HCT116 (cell line): ENCODE data around the gene KIAA1671. TPM values are rescaled to one million over a fixed set of nuclear protein-coding genes. Genes with fewer than 3 reads are reported as not detected.
"Not testable (repeated sequence)": the region's sequence is repeated elsewhere in the genome, so short reads cannot be mapped to it uniquely, and the experiment has no call there.

Source experiments
- ATAC-seq: fragments of 200-7000 bp; cut with Tn5 transposase; 2 replicates; pipeline ENCODE4 v1.9.1; 2020; ENCODE audit warnings: mild to moderate bottlenecking, moderate library complexity
- BruUV-seq: library from RNA; stranded (reverse); fragments of 400-500 nt; replicated peaks from 2 replicates; lab custom pipeline; 2021; lab: Mats Ljungman, UMichigan
- CTCF ChIA-PET: fragments of 300-600 bp; sonication (Branson Sonifier 250); formaldehyde crosslinking; loops from one replicate; lab custom pipeline; 2021; ENCODE audit warnings: antibody characterized with exemption; lab: Charles Lee
- POLR2A ChIA-PET: fragments of 300-600, 350-600 bp; sonication (Branson Sonifier 250); formaldehyde crosslinking; loops from one replicate; lab custom pipeline; 2021; ENCODE audit warnings: antibody characterized with exemption; lab: Charles Lee
- RAD21 ChIA-PET, 2 experiments: fragments of 300-600 bp; sonication (Branson Sonifier 250); formaldehyde crosslinking; loops; one replicate each; lab custom pipeline; 2023; ENCODE audit warnings: low total read pairs in 2 of 2; ENCODE audit not compliant: uncharacterized antibody in 2 of 2, unreplicated experiment in 2 of 2, low non-redundant PET in 1 of 2; lab: Charles Lee
- DNase-seq: peaks from one replicate; pipeline ENCODE4 v3.0.0-alpha.2; 2010; ENCODE audit warnings: low read depth, low spot score
- H2AFZ ChIP-seq: fragments of 200-600 bp; shearing (Covaris generic), sonication (generic); 2 replicates; pipeline ENCODE4 v1.6.1; 2017; ENCODE audit warnings: low read depth, mixed run types, mixed read lengths, antibody characterized with exemption, low read length; ENCODE audit not compliant: poor library complexity, severe bottlenecking
- H3K27ac ChIP-seq: 2 replicates; pipeline ENCODE4 v1.5.1; 2012; ENCODE audit warnings: low read depth, low read length
- H3K27me3 ChIP-seq: fragments of 200-600 bp; sonication (generic); 2 replicates; pipeline ENCODE4 v1.6.1; 2016; ENCODE audit warnings: mixed run types, low read length, mixed read lengths; ENCODE audit not compliant: insufficient read depth
- H3K36me3 ChIP-seq, 2 experiments: fragments of 200-500 bp in 1 of 2; fragments of 200-600 bp in 1 of 2; sonication (Bioruptor generic) in 1 of 2; sonication (generic) in 1 of 2; 2 replicates each; pipeline versions ENCODE4 v1.5.1 to v1.6.1; 2014 to 2016; ENCODE audit warnings: low read length in 2 of 2, inconsistent platforms in 1 of 2, mixed read lengths in 1 of 2, mixed run types in 1 of 2; ENCODE audit not compliant: insufficient read depth in 2 of 2, control insufficient read depth in 1 of 2
- H3K4me1 ChIP-seq, 2 experiments: fragments of 200-600 bp in 1 of 2; sonication (generic) in 1 of 2; 2 replicates each; pipeline versions ENCODE4 v1.5.1 to v1.6.1; 2012 to 2017; ENCODE audit warnings: low read length in 2 of 2, inconsistent platforms in 1 of 2, mild to moderate bottlenecking in 1 of 2, mixed read lengths in 1 of 2, mixed run types in 1 of 2, moderate library complexity in 1 of 2; ENCODE audit not compliant: insufficient read depth in 2 of 2, control insufficient read depth in 1 of 2
- H3K4me2 ChIP-seq: fragments of 200-600 bp; sonication (generic); 2 replicates; pipeline ENCODE4 v1.6.1; 2017; ENCODE audit warnings: mixed run types, low read length, mixed read lengths
- H3K4me3 ChIP-seq, 2 experiments: fragments of 200-600 bp in 1 of 2; sonication (generic) in 1 of 2; replicated peaks in 1 of 2; 2 replicates each; pipeline ENCODE4 v1.5.1; 2011 to 2016; ENCODE audit warnings: low read length in 2 of 2, control low read depth in 1 of 2, low read depth in 1 of 2, mild to moderate bottlenecking in 1 of 2, mixed read lengths in 1 of 2, mixed run types in 1 of 2
- H3K79me2 ChIP-seq: fragments of 200-600 bp; sonication (generic); 2 replicates; pipeline ENCODE4 v1.6.1; 2017; ENCODE audit warnings: mild to moderate bottlenecking, mixed run types, low read length, moderate library complexity, mixed read lengths; ENCODE audit not compliant: insufficient read depth
- H3K9ac ChIP-seq: fragments of 200-600 bp; sonication (generic); 2 replicates; pipeline ENCODE4 v1.6.1; 2016; ENCODE audit warnings: low read length, mixed read lengths
- H3K9me2 ChIP-seq: fragments of 200-600 bp; sonication (generic), shearing (Covaris generic); 2 replicates; pipeline ENCODE4 v1.6.1; 2017; ENCODE audit warnings: mixed run types, mild to moderate bottlenecking, moderate library complexity; ENCODE audit not compliant: insufficient read depth
- H3K9me3 ChIP-seq, 2 experiments: fragments of 200-500 bp in 1 of 2; fragments of 200-600 bp in 1 of 2; sonication (Bioruptor generic) in 1 of 2; sonication (generic) in 1 of 2; 2 replicates each; pipeline ENCODE4 v1.6.1; 2014 to 2017; ENCODE audit warnings: low read length in 2 of 2, mixed read lengths in 2 of 2, inconsistent platforms in 1 of 2, low read depth in 1 of 2, mild to moderate bottlenecking in 1 of 2, mixed run types in 1 of 2, moderate library complexity in 1 of 2; ENCODE audit not compliant: control insufficient read depth in 1 of 2, insufficient read depth in 1 of 2
- H4K20me1 ChIP-seq: fragments of 200-600 bp; sonication (generic), shearing (Covaris generic); 2 replicates; pipeline ENCODE4 v1.6.1; 2017; ENCODE audit warnings: mixed run types, mild to moderate bottlenecking, moderate library complexity; ENCODE audit not compliant: insufficient read depth
- CBX3 ChIP-seq: IDR thresholded peaks from 2 replicates; pipeline ENCODE4 v1.6.1; 2012; ENCODE audit warnings: low read depth
- EZH2phosphoT487 ChIP-seq: fragments of 200-600 bp; IDR thresholded peaks from 2 replicates; pipeline ENCODE4 v1.6.1; 2018; ENCODE audit warnings: antibody characterized with exemption, borderline replicate concordance
- POLR2A ChIP-seq: IDR thresholded peaks from 2 replicates; pipeline ENCODE4 v1.7.0; 2011; ENCODE audit warnings: borderline replicate concordance; ENCODE audit not compliant: insufficient read depth, insufficient read length; ENCODE audit errors: extremely low read depth
- POLR2AphosphoS5 ChIP-seq: IDR thresholded peaks from 2 replicates; pipeline ENCODE4 v1.6.1; 2011; ENCODE audit warnings: mild to moderate bottlenecking, low read depth, low read length, moderate library complexity
- SRF ChIP-seq: IDR thresholded peaks from 2 replicates; pipeline ENCODE4 v1.6.1; 2012; ENCODE audit warnings: low read depth
- ZNF274 ChIP-seq: fragments of 200-500 bp; sonication (Bioruptor generic); IDR thresholded peaks from 2 replicates; pipeline ENCODE4 v1.6.1; 2014; ENCODE audit warnings: mild to moderate bottlenecking, low read depth, low read length, inconsistent platforms
- intact Hi-C: fragments of 100-400 bp; cut with micrococcal nuclease; formaldehyde crosslinking; loops from 2 replicates; pipeline ENCODE4 v1.10.0; 2022
- total RNA-seq: library from RNA; stranded (reverse); gene quantifications from one replicate; pipeline ENCODE4 v1.2.1, GENCODE V29; 2021; ENCODE audit not compliant: unreplicated experiment
- TF ChIP-seq, protein P1 (sequence below): IDR thresholded peaks from 2 replicates; pipeline ENCODE4 v1.6.1; 2012; ENCODE audit warnings: low read depth
- TF ChIP-seq, protein P2 (sequence below): IDR thresholded peaks from 2 replicates; pipeline ENCODE4 v1.6.1; 2012

Gene KIAA1671
- total RNA-seq, 1 experiment from 2014 or later: 36.8 TPM

DNA sequence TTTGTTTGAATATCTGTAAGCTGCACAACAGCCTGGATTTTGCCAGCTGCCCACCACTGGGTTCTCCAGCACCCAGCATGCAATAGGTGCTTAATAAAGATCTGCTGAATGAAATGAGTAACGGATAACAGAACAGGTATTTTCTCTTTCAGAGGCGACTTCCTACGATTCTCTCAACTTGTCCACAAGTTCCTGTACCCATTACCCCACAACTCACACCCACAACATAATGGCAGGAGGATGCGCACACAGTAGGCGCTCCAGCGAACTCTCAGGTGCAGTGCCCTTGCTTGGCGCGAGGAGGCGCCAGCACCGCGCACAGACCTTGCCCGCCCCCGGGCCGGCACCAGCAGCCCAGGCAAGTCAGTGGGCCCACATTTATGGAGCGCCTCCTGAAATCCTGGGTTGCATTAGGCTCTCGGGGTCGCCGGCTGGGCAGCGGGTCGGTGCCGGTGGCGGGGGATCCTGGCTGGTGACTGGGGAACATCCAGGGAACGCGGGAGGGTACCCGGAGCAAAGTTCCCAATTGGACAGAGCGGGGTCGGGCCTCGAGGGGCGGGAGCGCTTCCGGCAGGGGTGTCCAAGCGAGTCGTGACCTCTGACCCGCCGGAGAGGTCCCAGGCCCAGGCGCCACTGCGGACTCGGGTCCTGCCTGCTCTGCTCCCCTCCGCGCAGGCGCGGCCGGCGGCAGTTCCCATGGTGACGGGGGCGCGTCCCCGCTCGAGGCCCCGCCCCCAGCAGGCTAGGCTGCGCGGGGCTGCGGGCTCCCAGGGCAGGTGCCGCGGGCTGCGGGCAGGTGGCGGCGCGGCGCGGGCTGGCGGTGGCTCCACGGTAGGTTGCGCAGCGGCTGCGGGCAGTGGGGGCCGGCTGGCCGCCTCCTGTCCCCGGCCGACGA is at the start of gene KIAA1671 (continued):
- TF ChIP-seq, protein P1, sequence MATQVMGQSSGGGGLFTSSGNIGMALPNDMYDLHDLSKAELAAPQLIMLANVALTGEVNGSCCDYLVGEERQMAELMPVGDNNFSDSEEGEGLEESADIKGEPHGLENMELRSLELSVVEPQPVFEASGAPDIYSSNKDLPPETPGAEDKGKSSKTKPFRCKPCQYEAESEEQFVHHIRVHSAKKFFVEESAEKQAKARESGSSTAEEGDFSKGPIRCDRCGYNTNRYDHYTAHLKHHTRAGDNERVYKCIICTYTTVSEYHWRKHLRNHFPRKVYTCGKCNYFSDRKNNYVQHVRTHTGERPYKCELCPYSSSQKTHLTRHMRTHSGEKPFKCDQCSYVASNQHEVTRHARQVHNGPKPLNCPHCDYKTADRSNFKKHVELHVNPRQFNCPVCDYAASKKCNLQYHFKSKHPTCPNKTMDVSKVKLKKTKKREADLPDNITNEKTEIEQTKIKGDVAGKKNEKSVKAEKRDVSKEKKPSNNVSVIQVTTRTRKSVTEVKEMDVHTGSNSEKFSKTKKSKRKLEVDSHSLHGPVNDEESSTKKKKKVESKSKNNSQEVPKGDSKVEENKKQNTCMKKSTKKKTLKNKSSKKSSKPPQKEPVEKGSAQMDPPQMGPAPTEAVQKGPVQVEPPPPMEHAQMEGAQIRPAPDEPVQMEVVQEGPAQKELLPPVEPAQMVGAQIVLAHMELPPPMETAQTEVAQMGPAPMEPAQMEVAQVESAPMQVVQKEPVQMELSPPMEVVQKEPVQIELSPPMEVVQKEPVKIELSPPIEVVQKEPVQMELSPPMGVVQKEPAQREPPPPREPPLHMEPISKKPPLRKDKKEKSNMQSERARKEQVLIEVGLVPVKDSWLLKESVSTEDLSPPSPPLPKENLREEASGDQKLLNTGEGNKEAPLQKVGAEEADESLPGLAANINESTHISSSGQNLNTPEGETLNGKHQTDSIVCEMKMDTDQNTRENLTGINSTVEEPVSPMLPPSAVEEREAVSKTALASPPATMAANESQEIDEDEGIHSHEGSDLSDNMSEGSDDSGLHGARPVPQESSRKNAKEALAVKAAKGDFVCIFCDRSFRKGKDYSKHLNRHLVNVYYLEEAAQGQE: no peak
- TF ChIP-seq POLR2AphosphoS5 (peak; percentile 84), SRF (no peak), POLR2A (peak; percentile 76), ZNF274 (no peak), CBX3 (no peak)
- TF ChIP-seq, protein P2, sequence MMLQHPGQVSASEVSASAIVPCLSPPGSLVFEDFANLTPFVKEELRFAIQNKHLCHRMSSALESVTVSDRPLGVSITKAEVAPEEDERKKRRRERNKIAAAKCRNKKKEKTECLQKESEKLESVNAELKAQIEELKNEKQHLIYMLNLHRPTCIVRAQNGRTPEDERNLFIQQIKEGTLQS: no peak
- TF ChIP-seq, all 23 proteins: peak for 6

- ATAC-seq (no peak), DNase-seq (no peak)
- no peak overlapping the region for H3K4me3 ChIP-seq
- no peaks in the 10 kb centered on the region for H3K79me2 ChIP-seq
- no peak overlapping the region for H3K9ac ChIP-seq
- H3K4me2 ChIP-seq: no peak overlapping the region
- RAD21 ChIA-PET: no interaction called here
- no peaks in the 10 kb centered on the region for H3K27me3 ChIP-seq
- CTCF ChIA-PET: no interaction called here
- no peaks in the 10 kb centered on the region for H3K36me3 ChIP-seq
- no peak overlapping the region for H3K27ac ChIP-seq
- no peak overlapping the region for H2AFZ ChIP-seq
- intact Hi-C loops: no loop called here
- no peak for TF ChIP-seq EZH2phosphoT487
- POLR2A ChIA-PET: no interaction called here
- H3K4me1 ChIP-seq: no peaks in the 10 kb centered on the region
- no peaks in the 10 kb centered on the region for H4K20me1 ChIP-seq
- H3K9me2 ChIP-seq: no peaks in the 10 kb centered on the region
- peaks cover 5 to 11% of the 10 kb centered on the region in 2 experiments; a peak in 3 of 4 replicates for H3K9me3 ChIP-seq
- no TSS peak for BruUV-seq
Observed at GRCh38 chr22:24905909-24906308, 46.6 kb upstream of the KIAA1671 start.

- H3K27ac ChIP-seq, DNase-seq, H3K27me3 ChIP-seq, POLR2A ChIA-PET, H3K9me2 ChIP-seq, RAD21 ChIA-PET, H3K4me3 ChIP-seq, H3K36me3 ChIP-seq, intact Hi-C loops, H3K9ac ChIP-seq, H2AFZ ChIP-seq, CTCF ChIA-PET, H3K79me2 ChIP-seq, ATAC-seq, H4K20me1 ChIP-seq, H3K4me2 ChIP-seq, BruUV-seq, H3K4me1 ChIP-seq: not testable (repeated sequence)
- peaks cover 5 to 11% of the 10 kb centered on the region in 2 experiments; a peak in 3 of 4 replicates for H3K9me3 ChIP-seq
Observed at GRCh38 chr22:24907101-24907500, 45.4 kb upstream of the KIAA1671 start.
